GM13977 (cell line): Measurements from ENCODE around the gene ABCG5.

Source experiments
- DNase-seq: peaks from one replicate; pipeline ENCODE4 v3.0.0; 2012; ENCODE audit warnings: low spot score
- in situ Hi-C: fragments of 300-500 bp; cut with MboI; formaldehyde crosslinking; loops from one replicate; pipeline ENCODE4 v1.12.0; 2022; ENCODE audit warnings: low sequenced_read_pairs, low pct_unique_long_range_greater_than_20kb, mixed read lengths, inconsistent platforms; ENCODE audit not compliant: unreplicated experiment
- TF ChIP-seq, protein P1 (sequence below): IDR thresholded peaks from 2 replicates; pipeline ENCODE4 v1.5.1; 2012; ENCODE audit warnings: mild to moderate bottlenecking, control low read depth; ENCODE audit not compliant: insufficient read depth; ENCODE audit errors: extremely low read depth, missing control alignments

The ABCG5 gene

GRCh38 chr2:43853141-43854081, 14.8 kb upstream of the ABCG5 start:
- peak; percentile 7 for DNase-seq
- TF ChIP-seq, protein P1, sequence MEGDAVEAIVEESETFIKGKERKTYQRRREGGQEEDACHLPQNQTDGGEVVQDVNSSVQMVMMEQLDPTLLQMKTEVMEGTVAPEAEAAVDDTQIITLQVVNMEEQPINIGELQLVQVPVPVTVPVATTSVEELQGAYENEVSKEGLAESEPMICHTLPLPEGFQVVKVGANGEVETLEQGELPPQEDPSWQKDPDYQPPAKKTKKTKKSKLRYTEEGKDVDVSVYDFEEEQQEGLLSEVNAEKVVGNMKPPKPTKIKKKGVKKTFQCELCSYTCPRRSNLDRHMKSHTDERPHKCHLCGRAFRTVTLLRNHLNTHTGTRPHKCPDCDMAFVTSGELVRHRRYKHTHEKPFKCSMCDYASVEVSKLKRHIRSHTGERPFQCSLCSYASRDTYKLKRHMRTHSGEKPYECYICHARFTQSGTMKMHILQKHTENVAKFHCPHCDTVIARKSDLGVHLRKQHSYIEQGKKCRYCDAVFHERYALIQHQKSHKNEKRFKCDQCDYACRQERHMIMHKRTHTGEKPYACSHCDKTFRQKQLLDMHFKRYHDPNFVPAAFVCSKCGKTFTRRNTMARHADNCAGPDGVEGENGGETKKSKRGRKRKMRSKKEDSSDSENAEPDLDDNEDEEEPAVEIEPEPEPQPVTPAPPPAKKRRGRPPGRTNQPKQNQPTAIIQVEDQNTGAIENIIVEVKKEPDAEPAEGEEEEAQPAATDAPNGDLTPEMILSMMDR: no peak
- in situ Hi-C loops: no loop called here

DNA sequence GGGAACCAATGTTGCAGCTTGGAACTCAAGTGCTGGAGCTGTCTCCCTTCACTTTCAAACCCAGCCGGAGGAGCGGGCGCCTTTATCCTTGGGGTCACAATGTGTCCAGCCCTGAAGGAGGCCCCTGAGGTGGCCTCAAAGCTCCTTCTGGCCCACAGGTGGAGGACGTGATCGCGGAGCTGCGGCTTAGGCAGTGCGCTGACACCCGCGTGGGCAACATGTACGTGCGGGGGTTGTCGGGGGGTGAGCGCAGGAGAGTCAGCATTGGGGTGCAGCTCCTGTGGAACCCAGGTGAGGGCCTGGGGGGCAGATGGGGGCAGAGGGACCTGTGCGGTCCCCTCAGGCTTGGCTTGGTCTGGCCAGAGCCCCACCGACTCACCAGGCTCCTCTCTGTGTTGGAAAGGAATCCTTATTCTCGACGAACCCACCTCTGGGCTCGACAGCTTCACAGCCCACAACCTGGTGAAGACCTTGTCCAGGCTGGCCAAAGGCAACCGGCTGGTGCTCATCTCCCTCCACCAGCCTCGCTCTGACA, 13.6 kb upstream of the ABCG5 start:
- in situ Hi-C loops: no loop called here
- DNase-seq: no peak
- TF ChIP-seq, protein P1: no peak

GRCh38 chr2:43851011-43851980, 12.7 kb upstream of the ABCG5 start:
- DNase-seq: peak; percentile 2
- in situ Hi-C loops: no loop called here
- TF ChIP-seq, protein P1: no peak

DNA sequence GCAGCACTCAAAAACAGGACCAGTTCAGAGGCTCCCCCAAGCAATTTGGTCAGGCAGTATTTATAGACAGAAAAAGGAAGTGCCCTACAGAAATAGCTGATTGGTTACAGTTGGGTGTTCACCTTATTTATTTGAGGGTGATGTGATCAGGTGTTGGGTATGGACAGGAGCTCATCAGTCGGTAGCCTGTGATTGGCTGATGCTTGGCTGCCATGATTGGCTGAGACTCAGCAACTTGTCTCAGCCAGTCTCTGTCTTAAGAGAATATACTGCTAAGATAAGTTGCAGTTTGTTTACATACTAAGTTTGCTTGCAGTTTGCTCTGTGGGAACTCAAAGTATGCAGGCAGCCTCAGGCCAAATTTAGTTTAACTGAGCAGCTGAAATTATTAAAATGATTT, 9.6 kb upstream of the ABCG5 start:
- in situ Hi-C loops: no loop called here
- peak; percentile 12 for DNase-seq
- TF ChIP-seq, protein P1: no peak

DNA sequence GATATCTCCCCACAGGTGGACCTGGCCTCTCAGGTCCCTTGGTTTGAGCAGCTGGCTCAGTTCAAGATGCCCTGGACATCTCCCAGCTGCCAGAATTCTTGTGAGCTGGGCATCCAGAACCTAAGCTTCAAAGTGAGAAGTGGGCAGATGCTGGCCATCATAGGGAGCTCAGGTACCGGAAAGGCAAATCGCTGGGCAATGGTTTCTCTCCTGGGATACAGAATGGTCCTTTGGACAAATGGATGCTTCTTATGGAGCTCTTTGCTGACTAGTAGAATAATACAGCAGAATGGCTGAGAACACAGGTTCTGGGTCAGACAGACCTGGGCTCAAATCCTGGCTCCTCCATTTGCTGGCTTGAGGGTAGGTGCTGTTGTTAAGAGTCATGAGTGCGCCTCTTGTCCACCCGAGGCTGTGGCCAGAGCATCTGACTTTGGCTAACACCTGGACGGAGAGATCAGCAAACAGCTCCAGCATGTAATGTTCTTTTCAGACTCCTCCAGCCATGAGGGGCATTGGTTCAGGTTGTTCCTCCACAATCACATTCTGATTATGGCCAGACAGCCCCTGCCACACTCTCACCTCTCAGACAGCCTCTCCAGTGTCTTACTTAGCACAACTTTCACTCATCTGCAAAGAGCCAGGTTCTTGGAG, 7.6 kb upstream of the ABCG5 start:
- peak; percentile 2 for DNase-seq
- in situ Hi-C loops: no loop called here
- TF ChIP-seq, protein P1: no peak

DNA sequence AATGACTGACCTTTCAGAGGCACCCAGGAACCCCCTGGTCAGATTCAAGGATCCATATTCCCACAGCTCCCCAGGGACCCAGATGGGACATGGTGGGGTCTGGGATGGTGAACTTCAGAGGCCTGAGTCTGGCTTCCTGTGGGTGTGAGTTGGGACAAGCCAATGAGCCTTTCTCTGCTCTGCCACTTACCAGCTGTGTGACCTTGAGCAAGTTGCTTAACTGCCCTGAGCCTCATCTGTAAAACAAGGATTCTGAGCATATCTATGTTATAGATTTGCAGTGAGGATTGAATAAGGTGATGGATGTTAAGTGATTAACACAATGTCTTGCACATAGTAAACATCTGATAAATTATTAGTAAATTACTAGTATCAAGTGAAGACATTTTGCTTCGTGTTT, 6.5 kb upstream of the ABCG5 start:
- in situ Hi-C loops: no loop called here
- TF ChIP-seq, protein P1: no peak
- no peak for DNase-seq
